Heart left ventricle (tissue), 16 donors: ENCODE data around the gene LTBP2. TPM values are rescaled to one million over a fixed set of nuclear protein-coding genes. Genes with fewer than 3 reads are reported as not detected.

Source experiments
- ATAC-seq, 4 donors: fragments of 200-7000 bp; cut with Tn5 transposase; one replicate each; pipeline ENCODE4 v1.9.1; 2020 to 2022; ENCODE audit warnings: moderate library complexity in 4 of 4, mild to moderate bottlenecking in 3 of 4, moderate number of reproducible peaks in 1 of 4
- DNase-seq, 5 donors: peaks; one replicate each; pipeline ENCODE4 v3.0.0-alpha.2; 2020
- H3K27ac ChIP-seq, 12 donors: fragments of 200-600 bp; sonication (generic) in 4 of 12; one replicate each; pipeline versions ENCODE4 v1.5.0 to v1.8.0; 2016 to 2022; ENCODE audit warnings: mild to moderate bottlenecking in 2 of 12
- H3K27me3 ChIP-seq, 9 donors: fragments of 200-600 bp; sonication (generic) in 2 of 9; one replicate each; pipeline versions ENCODE4 v1.5.1 to v1.8.0; 2016 to 2022; ENCODE audit warnings: mild to moderate bottlenecking in 3 of 9
- H3K36me3 ChIP-seq, 9 donors: fragments of 200-600 bp; sonication (generic) in 2 of 9; one replicate each; pipeline versions ENCODE4 v1.5.0 to v1.8.0; 2018 to 2022; ENCODE audit warnings: mild to moderate bottlenecking in 2 of 9
- H3K4me1 ChIP-seq, 12 donors: fragments of 200-600 bp; sonication (generic) in 4 of 12; one replicate each; pipeline versions ENCODE4 v1.5.0 to v1.8.0; 2016 to 2022; ENCODE audit warnings: mild to moderate bottlenecking in 3 of 12
- H3K4me3 ChIP-seq, 12 donors: fragments of 200-600 bp; sonication (generic) in 4 of 12; one replicate each; pipeline versions ENCODE4 v1.5.0 to v1.8.0; 2017 to 2022; ENCODE audit warnings: mild to moderate bottlenecking in 9 of 12, moderate library complexity in 4 of 12
- H3K9me3 ChIP-seq, 12 donors: fragments of 200-600 bp; sonication (generic) in 4 of 12; one replicate each; pipeline versions ENCODE4 v1.5.0 to v1.8.0; 2016 to 2022; ENCODE audit warnings: mild to moderate bottlenecking in 1 of 12
- POLR2A ChIP-seq, 2 donors: fragments of 450-650 bp; IDR thresholded peaks; one replicate each; pipeline ENCODE4 v1.6.1; 2017; ENCODE audit warnings: antibody characterized with exemption in 2 of 2, mild to moderate bottlenecking in 2 of 2, moderate library complexity in 2 of 2
- WGBS, 4 donors: extraction: QIAGEN DNeasy Blood & Tissue Kit in 2 of 4; methylation state at CpG; one replicate each; pipeline versions ENCODE4 v1.1.5 to v1.1.7; 2013 to 2018; 5-methylcytosine and 5-hydroxymethylcytosine counted together
- intact Hi-C, 10 donors: fragments of 100-400 bp; cut with DNase I; formaldehyde crosslinking; loops; one replicate each; pipeline versions ENCODE4 v1.11.1 to v1.14.2; 2022
- polyA plus RNA-seq, 2 donors: library from polyadenylated mRNA; stranded (reverse); fragments of 200-250 nt; gene quantifications; one replicate each; pipeline ENCODE4 v1.2.3, GENCODE V29; 2013
- total RNA-seq, 9 donors: library from RNA; depleted of rRNA in 2 of 9; stranded (reverse); fragments of >200 nt in 2 of 9; fragmentation: NEBNext Ultra II Directional in 3 of 9; extraction: Animal tissue kit (Norgen Biotek cat#: 25700) in 3 of 9; gene quantifications; one replicate each; pipeline versions ENCODE4 v1.1.0 to v1.2.4, GENCODE V29; 2016 to 2023
- TF ChIP-seq, protein P1 (sequence below), 12 donors: fragments of 200-600 bp; sonication (generic) in 4 of 12; IDR thresholded peaks; one replicate each; pipeline versions ENCODE4 v1.5.0 to v1.8.0; 2018 to 2022; ENCODE audit warnings: antibody characterized with exemption in 12 of 12, mild to moderate bottlenecking in 5 of 12
- donor health status: ischemic (EF 13 %, LVEDD 7.1; RV severe dilation, severe dysfunction).
- donor health status: healthy with polysubstance abuse.
- donor health status: DM: no; HTN: yes; CAD: no.
- donor health status: DM: no; HTN: no; CAD: no.
- donor health status: ischemic (EF 25% LVEDD 6.9; RV normal size, moderate dysfunction).
- donor health status: ischemic (EF 25% LVEDD 5.7; RV mildly dilated, moderate dysfunction).
- donor health status: healthy.
- donor health status: DM: yes; HTN: yes; CAD: no.
- donor health status: ischemic (EF 35%, LVEDD 5.7; RV mildly dilated, moderate dysfunction).
- donor health status: nonischemic (EF 11% LVEDD 7.7; RV severe dilation, severe dysfunction).
- donor health status: DM: yes; HTN: yes; CAD: no.
- donor health status: PGD.
- donor health status: ischemic (EF 29% LVEDD 5.4; RV normal size, mild dysfunction).
- donor health status: nonischemic (EF 23%, LVEDD 6.1; RV moderate dilation, normal function).

The LTBP2 gene
- total and polyA plus RNA-seq, 11 donors = 4.0 to 69.1 (median 29.5) TPM

DNA sequence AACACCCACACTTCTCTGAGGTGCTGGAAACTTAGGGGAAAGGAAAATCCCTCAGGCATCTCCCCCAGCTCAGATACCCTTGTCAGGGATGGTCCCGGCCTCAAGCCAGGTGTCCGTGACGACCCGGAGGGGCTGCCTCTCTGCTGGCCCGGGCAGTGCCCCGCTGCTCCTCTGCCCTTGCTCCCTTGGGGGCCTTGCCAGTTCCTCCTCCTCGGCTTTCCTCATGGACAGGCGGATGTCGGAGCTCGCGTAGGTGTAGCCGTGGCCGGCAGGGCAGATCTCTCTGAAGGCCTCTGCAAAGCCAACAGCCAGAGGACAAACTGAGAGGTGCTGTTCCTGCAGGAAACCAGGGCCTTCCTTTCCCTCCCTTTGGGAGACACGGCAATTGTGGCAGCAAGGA, 83.6 kb downstream of the LTBP2 start:
- Histone ChIP-seq H3K4me3 (no peak overlapping the region), H3K27ac (no peak overlapping the region), H3K4me1 (peaks cover 0 to 8% (median 0%) of the 10 kb centered on the region in 12 donors), H3K36me3 (peaks cover 0 to 23% (median 0%) of the 10 kb centered on the region in 9 donors), H3K27me3 (no peaks in the 10 kb centered on the region), H3K9me3 (no peaks in the 10 kb centered on the region)
- TF ChIP-seq, protein P1, sequence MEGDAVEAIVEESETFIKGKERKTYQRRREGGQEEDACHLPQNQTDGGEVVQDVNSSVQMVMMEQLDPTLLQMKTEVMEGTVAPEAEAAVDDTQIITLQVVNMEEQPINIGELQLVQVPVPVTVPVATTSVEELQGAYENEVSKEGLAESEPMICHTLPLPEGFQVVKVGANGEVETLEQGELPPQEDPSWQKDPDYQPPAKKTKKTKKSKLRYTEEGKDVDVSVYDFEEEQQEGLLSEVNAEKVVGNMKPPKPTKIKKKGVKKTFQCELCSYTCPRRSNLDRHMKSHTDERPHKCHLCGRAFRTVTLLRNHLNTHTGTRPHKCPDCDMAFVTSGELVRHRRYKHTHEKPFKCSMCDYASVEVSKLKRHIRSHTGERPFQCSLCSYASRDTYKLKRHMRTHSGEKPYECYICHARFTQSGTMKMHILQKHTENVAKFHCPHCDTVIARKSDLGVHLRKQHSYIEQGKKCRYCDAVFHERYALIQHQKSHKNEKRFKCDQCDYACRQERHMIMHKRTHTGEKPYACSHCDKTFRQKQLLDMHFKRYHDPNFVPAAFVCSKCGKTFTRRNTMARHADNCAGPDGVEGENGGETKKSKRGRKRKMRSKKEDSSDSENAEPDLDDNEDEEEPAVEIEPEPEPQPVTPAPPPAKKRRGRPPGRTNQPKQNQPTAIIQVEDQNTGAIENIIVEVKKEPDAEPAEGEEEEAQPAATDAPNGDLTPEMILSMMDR (IDR thresholded peaks at IDR 0.05) = no peak
- TF ChIP-seq POLR2A (IDR thresholded peaks at IDR 0.05) = no peak
- intact Hi-C loops = no loop called here
- no peak for ATAC-seq
- WGBS, 4 donors = 66 to 87% (median 68%) methylated on average over 7 to 14 of the region's 14 CpGs
- peak in 1 of 5 donors; percentile 51 for DNase-seq

DNA sequence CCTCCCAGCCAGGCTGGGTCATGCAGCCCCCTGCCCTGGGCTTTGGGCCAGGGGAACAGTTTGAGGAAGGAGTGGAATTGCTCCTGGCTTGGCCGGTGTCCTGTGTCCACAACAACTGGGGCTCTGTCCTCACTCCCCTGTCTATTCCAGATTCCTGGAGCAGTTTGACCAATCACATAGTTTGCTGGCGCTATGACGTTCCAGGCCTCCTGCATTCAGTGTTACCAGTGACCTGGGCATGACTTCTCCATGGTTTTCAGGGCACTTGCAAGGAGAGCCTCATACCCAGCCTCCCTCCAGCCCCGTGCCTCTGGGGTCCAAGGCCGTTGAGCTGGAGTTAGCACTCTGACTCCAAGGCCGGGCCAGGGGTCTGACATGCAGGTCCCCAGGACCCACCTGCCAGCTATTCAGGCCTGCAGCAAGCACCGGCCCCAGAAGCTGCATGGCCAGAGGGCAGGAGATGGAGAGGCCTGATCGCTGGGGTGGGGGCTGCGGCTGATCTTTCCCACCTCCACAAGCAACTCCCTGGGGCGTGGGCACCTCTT, 84.2 kb downstream of the LTBP2 start:
- Histone ChIP-seq H3K9me3 (no peaks in the 10 kb centered on the region), H3K36me3 (peaks cover 0 to 27% (median 0%) of the 10 kb centered on the region in 9 donors), H3K4me3 (no peak overlapping the region), H3K27me3 (no peaks in the 10 kb centered on the region), H3K27ac (no peak overlapping the region), H3K4me1 (peaks cover 0 to 6% (median 0%) of the 10 kb centered on the region in 12 donors)
- 80 to 84% (median 82%) methylated on average over 9 to 10 of the region's 10 CpGs for WGBS, 4 donors
- DNase-seq (peak in 1 of 5 donors; percentile 60), ATAC-seq (no peak)
- intact Hi-C loops = no loop called here
- TF ChIP-seq POLR2A (IDR thresholded peaks at IDR 0.05) = no peak
- TF ChIP-seq, protein P1 (IDR thresholded peaks at IDR 0.05) = no peak

DNA sequence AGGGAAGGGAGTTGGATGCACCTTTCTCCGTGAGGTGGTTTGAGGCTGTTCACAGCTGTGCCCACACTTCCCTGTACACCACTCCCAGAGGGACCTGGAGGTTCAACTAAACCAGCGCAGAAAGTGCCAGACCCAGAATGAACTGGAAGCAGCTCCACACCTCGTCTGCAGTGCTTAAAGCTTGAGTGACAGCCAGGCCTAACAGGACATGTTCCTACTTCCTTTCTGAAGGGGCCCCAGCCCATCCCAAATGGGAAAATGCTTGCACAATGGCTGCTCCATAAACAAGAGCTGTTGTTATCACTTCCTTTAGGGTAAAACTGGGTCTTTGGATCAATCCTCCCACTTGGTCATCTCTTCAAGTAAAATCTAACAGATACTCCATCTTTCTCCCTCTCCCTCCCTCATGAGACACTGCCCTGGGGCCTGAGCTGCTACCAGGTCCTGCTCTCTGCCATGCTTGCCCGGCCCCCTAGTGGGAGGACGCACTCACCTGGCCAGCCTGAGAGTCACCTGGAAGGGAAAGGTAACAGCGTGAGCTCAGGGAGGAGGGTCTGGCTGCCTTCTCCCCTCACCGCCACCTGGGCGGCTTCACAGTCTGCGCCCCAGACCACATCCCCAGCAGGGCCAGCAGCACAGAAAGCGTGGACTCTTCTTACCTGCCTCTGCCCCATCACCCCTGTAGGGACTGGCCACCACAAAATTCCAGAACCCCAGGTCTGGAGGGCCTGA, 85.0 kb downstream of the LTBP2 start:
- Histone ChIP-seq H3K36me3 (peaks cover 0 to 33% (median 0%) of the 10 kb centered on the region in 9 donors), H3K4me1 (peaks cover 0 to 6% (median 0%) of the 10 kb centered on the region in 12 donors), H3K9me3 (no peaks in the 10 kb centered on the region), H3K4me3 (no peak overlapping the region), H3K27me3 (no peaks in the 10 kb centered on the region), H3K27ac (no peak overlapping the region)
- peak in 1 of 5 donors; percentile 40 for DNase-seq
- 83 to 98% (median 84%) methylated on average over 8 to 10 of the region's 10 CpGs for WGBS, 4 donors
- intact Hi-C loops = no loop called here
- no peak for ATAC-seq
- TF ChIP-seq, protein P1 (IDR thresholded peaks at IDR 0.05) = no peak
- no peak for TF ChIP-seq POLR2A (IDR thresholded peaks at IDR 0.05)

DNA sequence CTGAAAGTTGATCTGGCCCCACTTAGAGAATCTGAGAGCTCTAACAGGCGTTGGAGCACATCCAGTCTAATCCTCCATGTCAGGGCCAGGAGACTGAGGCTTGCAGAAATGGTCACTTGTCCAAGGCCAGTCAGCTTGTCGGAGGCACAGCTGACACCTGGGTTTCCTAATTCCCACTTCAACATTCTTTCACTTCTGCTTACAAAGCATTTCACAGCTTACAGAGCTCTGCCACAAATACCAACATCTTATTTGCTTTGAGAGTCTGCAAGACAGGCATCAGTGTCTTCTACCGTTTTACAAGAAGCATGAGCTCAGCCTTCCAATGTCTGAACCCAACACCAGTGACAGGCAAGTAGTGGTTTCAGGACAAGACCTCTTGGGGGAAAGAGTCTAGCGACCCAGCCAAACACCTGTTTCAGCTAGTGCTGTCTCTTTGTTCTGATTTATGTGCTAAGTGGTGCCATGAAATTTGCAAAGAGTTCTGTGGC, 86.6 kb downstream of the LTBP2 start:
- no peak for TF ChIP-seq POLR2A (IDR thresholded peaks at IDR 0.05)
- TF ChIP-seq, protein P1 (IDR thresholded peaks at IDR 0.05) = no peak
- Histone ChIP-seq H3K4me3 (no peak overlapping the region), H3K27ac (no peak overlapping the region), H3K4me1 (peaks cover 0 to 6% (median 0%) of the 10 kb centered on the region in 12 donors), H3K27me3 (no peaks in the 10 kb centered on the region), H3K9me3 (no peaks in the 10 kb centered on the region), H3K36me3 (peaks cover 0 to 38% (median 0%) of the 10 kb centered on the region in 9 donors)
- no peak for DNase-seq
- WGBS, 4 donors = 65 to 78% (median 73%) methylated on average over 4 of the region's 4 CpGs
- ATAC-seq = no peak
- intact Hi-C loops = no loop called here
